Cardiac fibroblast (primary cell): ENCODE data around the gene RETREG1.

Experiments used
- DNase-seq, 2 donors: peaks; one replicate each; pipeline versions ENCODE4 v3.0.0 to v3.0.0-alpha.2; 2010; ENCODE audit warnings: low read depth in 2 of 2
- H3K4me3 ChIP-seq, 2 donors: replicated peaks in 1 of 2; 1 replicate in 1 of 2; 2 replicates in 1 of 2; pipeline ENCODE4 v1.5.1; 2011; ENCODE audit warnings: low read depth in 2 of 2, low read length in 2 of 2, mild to moderate bottlenecking in 2 of 2, moderate library complexity in 1 of 2
- TF ChIP-seq, protein P1 (sequence below): IDR thresholded peaks from one replicate; pipeline ENCODE4 v1.5.1; 2011; ENCODE audit warnings: low read depth, mild to moderate bottlenecking, low read length, inconsistent platforms

RETREG1 gene

DNA sequence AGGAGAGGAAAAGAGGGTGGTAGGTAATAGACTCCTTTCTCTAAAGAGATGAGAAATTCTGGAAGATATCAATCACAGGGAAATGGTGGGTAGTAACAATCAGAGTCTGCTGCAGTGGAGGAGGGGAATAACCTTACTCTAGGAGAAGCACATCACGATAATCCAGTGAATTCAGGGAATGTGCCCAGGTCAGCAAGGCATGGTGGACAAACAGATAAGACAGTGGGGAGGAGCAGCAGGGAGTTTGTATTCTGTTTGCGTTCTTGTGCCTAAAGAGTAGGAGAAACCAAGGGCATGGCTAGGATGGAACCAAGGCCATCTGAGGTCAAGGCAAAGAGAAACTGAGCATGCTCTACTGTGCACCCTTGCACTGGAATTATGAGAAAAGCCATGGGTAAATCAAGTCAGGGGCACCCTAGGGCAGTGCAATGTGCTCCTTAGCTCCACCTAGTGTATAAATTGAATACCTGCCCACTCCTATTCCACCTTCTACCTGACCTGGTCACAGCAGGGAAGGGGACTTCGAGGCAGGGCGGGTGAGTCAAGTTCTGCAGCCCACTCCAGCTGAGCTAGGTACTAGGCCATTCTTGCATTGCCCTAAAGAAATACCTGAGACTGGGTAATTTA is 31.6 kb downstream of the RETREG1 start:
- TF ChIP-seq, protein P1, sequence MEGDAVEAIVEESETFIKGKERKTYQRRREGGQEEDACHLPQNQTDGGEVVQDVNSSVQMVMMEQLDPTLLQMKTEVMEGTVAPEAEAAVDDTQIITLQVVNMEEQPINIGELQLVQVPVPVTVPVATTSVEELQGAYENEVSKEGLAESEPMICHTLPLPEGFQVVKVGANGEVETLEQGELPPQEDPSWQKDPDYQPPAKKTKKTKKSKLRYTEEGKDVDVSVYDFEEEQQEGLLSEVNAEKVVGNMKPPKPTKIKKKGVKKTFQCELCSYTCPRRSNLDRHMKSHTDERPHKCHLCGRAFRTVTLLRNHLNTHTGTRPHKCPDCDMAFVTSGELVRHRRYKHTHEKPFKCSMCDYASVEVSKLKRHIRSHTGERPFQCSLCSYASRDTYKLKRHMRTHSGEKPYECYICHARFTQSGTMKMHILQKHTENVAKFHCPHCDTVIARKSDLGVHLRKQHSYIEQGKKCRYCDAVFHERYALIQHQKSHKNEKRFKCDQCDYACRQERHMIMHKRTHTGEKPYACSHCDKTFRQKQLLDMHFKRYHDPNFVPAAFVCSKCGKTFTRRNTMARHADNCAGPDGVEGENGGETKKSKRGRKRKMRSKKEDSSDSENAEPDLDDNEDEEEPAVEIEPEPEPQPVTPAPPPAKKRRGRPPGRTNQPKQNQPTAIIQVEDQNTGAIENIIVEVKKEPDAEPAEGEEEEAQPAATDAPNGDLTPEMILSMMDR, result peak; percentile 54
- H3K4me3 ChIP-seq, result no peak overlapping the region
- no peak for DNase-seq

DNA sequence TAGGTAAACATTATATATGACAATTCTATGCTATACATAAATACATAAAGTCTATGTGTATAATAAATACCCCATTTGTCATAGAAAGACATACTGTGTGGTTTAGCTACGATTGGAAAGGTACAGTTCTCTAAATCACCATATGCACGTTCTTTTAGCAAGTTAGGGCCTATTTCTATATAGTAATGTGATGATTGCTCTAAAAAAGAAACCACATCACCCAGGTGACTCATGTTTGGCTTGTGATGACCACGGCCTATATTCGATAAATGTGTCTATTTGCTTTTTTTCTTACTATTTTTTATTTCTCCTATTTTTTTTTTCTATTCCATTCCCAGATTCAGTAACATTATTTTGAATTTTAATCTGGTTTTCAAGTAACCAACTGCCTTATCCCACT is 34.7 kb downstream of the RETREG1 start:
- TF ChIP-seq, protein P1, result no peak
- no peak for DNase-seq
- H3K4me3 ChIP-seq, result no peak overlapping the region

DNA sequence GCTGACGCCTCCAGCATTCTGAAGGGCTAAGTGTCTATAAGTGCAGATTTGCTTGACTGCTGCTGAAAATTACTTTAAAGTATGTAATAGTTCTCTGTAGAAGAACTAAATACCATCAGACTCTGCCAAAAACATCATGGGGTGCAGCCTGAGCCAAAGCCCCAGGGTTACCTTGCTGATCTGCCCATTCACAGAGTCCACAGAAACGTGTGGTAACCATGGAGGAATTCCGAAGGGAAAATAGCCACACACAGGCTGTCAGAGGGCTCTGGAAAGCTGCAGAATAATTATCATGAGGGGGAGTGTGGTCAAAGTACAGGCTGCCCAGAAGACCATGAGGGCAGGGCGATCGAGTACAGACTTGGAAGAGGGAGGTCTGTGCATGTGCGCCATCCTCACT is 36.4 kb downstream of the RETREG1 start:
- TF ChIP-seq, protein P1, result no peak
- DNase-seq, result no peak
- no peak overlapping the region for H3K4me3 ChIP-seq

GRCh38 chr5:16579142-16579847 is 37.5 kb downstream of the RETREG1 start:
- no peak overlapping the region for H3K4me3 ChIP-seq
- DNase-seq, result peak in 1 of 2 donors; percentile 5
- TF ChIP-seq, protein P1, result no peak

GRCh38 chr5:16578474-16578883 is 38.3 kb downstream of the RETREG1 start:
- DNase-seq, result no peak
- H3K4me3 ChIP-seq, result no peak overlapping the region
- TF ChIP-seq, protein P1, result no peak

GRCh38 chr5:16577677-16578076 is 39.1 kb downstream of the RETREG1 start:
- H3K4me3 ChIP-seq, result no peak overlapping the region
- peak in 1 of 2 donors; percentile 29 for DNase-seq
- TF ChIP-seq, protein P1, result no peak
